Osteocyte (in vitro differentiated cells): Measurements from ENCODE around the gene NFYA. TPM values are rescaled to one million over a fixed set of nuclear protein-coding genes. Genes with fewer than 3 reads are reported as not detected.
"Not testable (repeated sequence)": the region's sequence is repeated elsewhere in the genome, so short reads cannot be mapped to it uniquely, and the experiment has no call there.

ENCODE experiments used
- DNase-seq: peaks from one replicate; pipeline ENCODE4 v3.0.0; 2021; ENCODE audit warnings: mixed read lengths; ENCODE audit not compliant: unreplicated experiment; ENCODE audit errors: extremely low spot score
- H3K27ac Mint-ChIP-seq: one replicate; pipeline ENCODE4 v1.8.0; 2021; ENCODE audit warnings: mild to moderate bottlenecking, mixed read lengths; ENCODE audit not compliant: unreplicated experiment
- H3K27me3 Mint-ChIP-seq: one replicate; pipeline ENCODE4 v1.8.0; 2021; ENCODE audit warnings: mixed read lengths; ENCODE audit not compliant: unreplicated experiment
- H3K36me3 Mint-ChIP-seq: one replicate; pipeline ENCODE4 v1.8.0; 2021; ENCODE audit warnings: mixed read lengths; ENCODE audit not compliant: unreplicated experiment
- H3K4me1 Mint-ChIP-seq: one replicate; pipeline ENCODE4 v1.8.0; 2021; ENCODE audit warnings: mixed read lengths; ENCODE audit not compliant: unreplicated experiment
- H3K4me3 Mint-ChIP-seq: one replicate; pipeline ENCODE4 v1.8.0; 2021; ENCODE audit warnings: mild to moderate bottlenecking, moderate library complexity, mixed read lengths; ENCODE audit not compliant: unreplicated experiment
- H3K9me3 Mint-ChIP-seq: one replicate; pipeline ENCODE4 v1.8.0; 2021; ENCODE audit warnings: mixed read lengths; ENCODE audit not compliant: unreplicated experiment
- total RNA-seq: library from RNA; stranded (reverse); gene quantifications from 2 replicates; pipeline ENCODE4 v1.2.1, GENCODE V29; 2021
- TF ChIP-seq, protein P1 (sequence below): fragments of 200-600 bp; sonication (generic); IDR thresholded peaks from 2 replicates; pipeline ENCODE4 v1.5.0; 2021; ENCODE audit warnings: antibody characterized with exemption, mild to moderate bottlenecking, moderate library complexity

Gene NFYA
- total RNA-seq, 1 donor from 2014 or later, result 26.9 TPM

DNA sequence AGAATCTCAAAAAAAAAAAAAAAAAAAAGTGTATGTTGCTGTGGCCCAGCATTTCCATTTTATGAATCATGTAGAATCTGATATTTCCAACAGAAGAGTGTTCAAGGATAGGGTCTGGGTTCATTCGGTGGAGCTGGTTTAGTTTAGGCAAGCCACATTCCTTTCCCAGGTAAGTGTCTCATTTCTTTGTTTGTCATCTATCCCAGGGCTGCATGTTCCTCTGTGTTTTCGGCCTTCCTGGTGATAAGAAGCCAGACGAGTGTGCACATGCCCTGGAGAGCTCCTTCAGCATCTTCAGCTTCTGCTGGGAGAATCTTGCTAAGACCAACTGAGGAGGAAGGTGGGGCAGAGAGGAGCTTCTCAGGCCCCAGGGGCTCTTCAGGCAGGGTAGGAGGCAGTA is 38.2 kb downstream of the NFYA start:
- DNase-seq, result no peak
- no peaks in the 10 kb centered on the region for H3K27me3 Mint-ChIP-seq
- no peak overlapping the region for H3K4me3 Mint-ChIP-seq
- peaks cover 3% of the 10 kb centered on the region for H3K36me3 Mint-ChIP-seq
- TF ChIP-seq, protein P1, sequence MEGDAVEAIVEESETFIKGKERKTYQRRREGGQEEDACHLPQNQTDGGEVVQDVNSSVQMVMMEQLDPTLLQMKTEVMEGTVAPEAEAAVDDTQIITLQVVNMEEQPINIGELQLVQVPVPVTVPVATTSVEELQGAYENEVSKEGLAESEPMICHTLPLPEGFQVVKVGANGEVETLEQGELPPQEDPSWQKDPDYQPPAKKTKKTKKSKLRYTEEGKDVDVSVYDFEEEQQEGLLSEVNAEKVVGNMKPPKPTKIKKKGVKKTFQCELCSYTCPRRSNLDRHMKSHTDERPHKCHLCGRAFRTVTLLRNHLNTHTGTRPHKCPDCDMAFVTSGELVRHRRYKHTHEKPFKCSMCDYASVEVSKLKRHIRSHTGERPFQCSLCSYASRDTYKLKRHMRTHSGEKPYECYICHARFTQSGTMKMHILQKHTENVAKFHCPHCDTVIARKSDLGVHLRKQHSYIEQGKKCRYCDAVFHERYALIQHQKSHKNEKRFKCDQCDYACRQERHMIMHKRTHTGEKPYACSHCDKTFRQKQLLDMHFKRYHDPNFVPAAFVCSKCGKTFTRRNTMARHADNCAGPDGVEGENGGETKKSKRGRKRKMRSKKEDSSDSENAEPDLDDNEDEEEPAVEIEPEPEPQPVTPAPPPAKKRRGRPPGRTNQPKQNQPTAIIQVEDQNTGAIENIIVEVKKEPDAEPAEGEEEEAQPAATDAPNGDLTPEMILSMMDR, result no peak
- no peak overlapping the region for H3K27ac Mint-ChIP-seq
- H3K9me3 Mint-ChIP-seq, result no peaks in the 10 kb centered on the region
- no peaks in the 10 kb centered on the region for H3K4me1 Mint-ChIP-seq

GRCh38 chr6:41115027-41115426 is 42.3 kb downstream of the NFYA start:
- H3K36me3 Mint-ChIP-seq, H3K9me3 Mint-ChIP-seq, H3K27me3 Mint-ChIP-seq, H3K27ac Mint-ChIP-seq, H3K4me3 Mint-ChIP-seq, DNase-seq, H3K4me1 Mint-ChIP-seq: not testable (repeated sequence)

- TF ChIP-seq, protein P1, result no peak
- H3K9me3 Mint-ChIP-seq, result no peaks in the 10 kb centered on the region
- no peak overlapping the region for H3K4me3 Mint-ChIP-seq
- no peak for DNase-seq
- no peaks in the 10 kb centered on the region for H3K27me3 Mint-ChIP-seq
- H3K4me1 Mint-ChIP-seq, result peaks cover 3% of the 10 kb centered on the region
- peaks cover 19% of the 10 kb centered on the region for H3K36me3 Mint-ChIP-seq
- no peak overlapping the region for H3K27ac Mint-ChIP-seq
These were observed 46.7 kb downstream of the NFYA start for GRCh38 chr6:41119508-41119907.

- no peak overlapping the region for H3K4me3 Mint-ChIP-seq
These were observed 47.3 kb downstream of the NFYA start for GRCh38 chr6:41120058-41120457.

DNA sequence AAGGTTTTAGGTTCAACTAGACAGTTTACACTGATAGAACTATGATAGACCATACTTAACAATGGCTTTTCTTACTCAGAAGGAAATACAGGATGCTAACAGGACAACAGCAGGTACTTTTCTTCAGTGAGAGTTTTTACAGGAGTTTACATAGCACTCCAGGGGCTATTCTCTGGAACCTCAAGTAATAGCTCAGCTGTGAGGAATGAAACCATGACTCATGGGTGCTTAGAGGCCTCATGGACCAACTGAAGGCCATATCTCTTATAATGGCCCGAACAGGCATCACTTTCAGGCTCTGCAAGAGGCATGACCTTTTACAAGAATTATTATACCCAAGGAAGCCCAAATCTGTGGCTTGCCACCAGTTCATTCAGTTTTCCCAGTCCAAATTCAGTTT is 49.6 kb downstream of the NFYA start:
- TF ChIP-seq, protein P1, result no peak
- Mint-ChIP-seq H3K36me3 (peaks cover 25% of the 10 kb centered on the region), H3K27me3 (no peaks in the 10 kb centered on the region), H3K27ac (no peak overlapping the region), H3K4me3 (no peak overlapping the region), H3K4me1 (peaks cover 3% of the 10 kb centered on the region), H3K9me3 (no peaks in the 10 kb centered on the region)
- no peak for DNase-seq

More at GRCh38 chr6:41120058-41120457, 47.3 kb downstream of the NFYA start:
- Mint-ChIP-seq H3K27ac (no peak overlapping the region), H3K36me3 (peaks cover 23% of the 10 kb centered on the region), H3K4me1 (peaks cover 3% of the 10 kb centered on the region), H3K9me3 (no peaks in the 10 kb centered on the region), H3K27me3 (no peaks in the 10 kb centered on the region)
- TF ChIP-seq, protein P1, result no peak
- no peak for DNase-seq

- TF ChIP-seq, protein P1, result no peak
- Mint-ChIP-seq H3K4me1 (peaks cover under 1% of the 10 kb centered on the region), H3K36me3 (peaks cover 26% of the 10 kb centered on the region), H3K27me3 (no peaks in the 10 kb centered on the region), H3K9me3 (no peaks in the 10 kb centered on the region), H3K4me3 (no peak overlapping the region), H3K27ac (no peak overlapping the region)
- no peak for DNase-seq
These were observed 50.1 kb downstream of the NFYA start for GRCh38 chr6:41122918-41123317.
